ENCODE results near the gene BMF.
A peak's percentile ranks its signal among the peaks of the same experiment; 100 is the strongest.

The BMF gene

GRCh38 chr15:40108061-40108854, 421 bp downstream of the BMF start:
- H3K4me3 ChIP-seq (ENCODE audit: low read depth in 1 of 2, low read length in 2 of 2): peak overlapping the region; percentile 65 to 76
- no peaks in the 10 kb centered on the region for H3K9me3 ChIP-seq (ENCODE audit: control insufficient read depth in 1 of 2, low read length in 2 of 2)
- peak overlapping the region; percentile 39 for H3K27ac ChIP-seq (ENCODE audit: low read length)
- no peaks in the 10 kb centered on the region for H3K36me3 ChIP-seq (ENCODE audit: control insufficient read depth in 1 of 2, insufficient read depth in 2 of 2, low read length in 2 of 2)
- no peaks in the 10 kb centered on the region for H3K27me3 ChIP-seq (ENCODE audit: low read depth, low read length)
- peaks cover 37 to 54% of the 10 kb centered on the region in 2 donors for H3K4me1 ChIP-seq (ENCODE audit: control insufficient read depth in 1 of 2, insufficient read depth in 2 of 2, low read length in 2 of 2)

DNA sequence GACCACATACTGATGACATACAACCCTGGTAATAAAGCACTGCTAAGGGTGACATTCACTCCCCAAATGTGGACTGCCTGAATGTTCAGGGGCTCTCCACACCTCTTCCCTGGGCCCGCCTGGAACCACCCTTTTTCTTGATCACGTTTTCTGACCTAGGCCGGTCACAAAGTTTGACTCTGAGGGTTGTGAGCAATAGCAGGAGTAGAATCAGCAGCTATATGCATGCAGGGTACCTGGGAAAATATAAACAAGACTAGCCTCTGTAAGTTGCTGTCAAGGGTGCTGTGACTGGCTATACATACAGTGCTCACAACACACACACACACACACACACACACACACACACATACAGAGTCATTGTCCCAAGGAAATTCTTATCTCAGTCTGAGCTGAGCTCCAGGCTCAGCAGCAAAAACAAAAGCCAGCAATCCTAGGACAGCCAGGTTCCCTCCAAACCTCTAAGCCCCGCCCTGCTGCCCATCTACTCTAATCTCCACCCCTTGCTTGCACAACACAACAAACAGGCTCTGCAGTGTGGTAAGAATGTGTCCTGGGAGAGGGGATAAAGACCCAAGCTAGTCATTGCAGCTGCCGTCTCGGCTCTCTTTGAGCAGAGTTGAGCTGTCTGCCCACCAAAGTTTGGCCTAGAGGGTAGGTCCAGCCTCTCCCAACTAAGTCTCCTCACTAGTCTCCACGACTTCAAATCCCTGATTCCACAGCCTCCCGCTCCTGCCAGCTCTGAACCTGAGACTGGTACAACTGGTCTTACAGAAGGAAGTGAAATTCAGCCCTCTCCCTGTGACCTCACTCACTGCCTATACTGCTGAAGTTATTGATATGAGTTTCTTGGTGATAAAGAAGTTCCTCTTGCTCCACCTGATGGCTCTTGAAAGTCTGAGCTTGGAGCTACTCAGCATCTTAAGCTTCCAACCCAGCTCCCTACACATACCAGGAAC, 2.2 kb downstream of the BMF start:
- Histone ChIP-seq H3K27me3 (ENCODE audit: low read depth, low read length) (no peaks in the 10 kb centered on the region), H3K4me3 (ENCODE audit: low read depth in 1 of 2, low read length in 2 of 2) (peak overlapping the region; percentile 0 to 76), H3K9me3 (ENCODE audit: control insufficient read depth in 1 of 2, low read length in 2 of 2) (no peaks in the 10 kb centered on the region), H3K36me3 (ENCODE audit: control insufficient read depth in 1 of 2, insufficient read depth in 2 of 2, low read length in 2 of 2) (no peaks in the 10 kb centered on the region), H3K27ac (ENCODE audit: low read length) (peak overlapping the region; percentile 76), H3K4me1 (ENCODE audit: control insufficient read depth in 1 of 2, insufficient read depth in 2 of 2, low read length in 2 of 2) (peaks cover 47 to 72% of the 10 kb centered on the region in 2 donors)

GRCh38 chr15:40105517-40106202, 3.0 kb downstream of the BMF start:
- Histone ChIP-seq H3K36me3 (ENCODE audit: control insufficient read depth in 1 of 2, insufficient read depth in 2 of 2, low read length in 2 of 2) (no peaks in the 10 kb centered on the region), H3K4me1 (ENCODE audit: control insufficient read depth in 1 of 2, insufficient read depth in 2 of 2, low read length in 2 of 2) (peaks cover 51 to 80% of the 10 kb centered on the region in 2 donors), H3K27ac (ENCODE audit: low read length) (peak overlapping the region; percentile 78), H3K27me3 (ENCODE audit: low read depth, low read length) (no peaks in the 10 kb centered on the region), H3K9me3 (ENCODE audit: control insufficient read depth in 1 of 2, low read length in 2 of 2) (no peaks in the 10 kb centered on the region), H3K4me3 (ENCODE audit: low read depth in 1 of 2, low read length in 2 of 2) (peak overlapping the region in 1 of 2 donors; percentile 0)

DNA sequence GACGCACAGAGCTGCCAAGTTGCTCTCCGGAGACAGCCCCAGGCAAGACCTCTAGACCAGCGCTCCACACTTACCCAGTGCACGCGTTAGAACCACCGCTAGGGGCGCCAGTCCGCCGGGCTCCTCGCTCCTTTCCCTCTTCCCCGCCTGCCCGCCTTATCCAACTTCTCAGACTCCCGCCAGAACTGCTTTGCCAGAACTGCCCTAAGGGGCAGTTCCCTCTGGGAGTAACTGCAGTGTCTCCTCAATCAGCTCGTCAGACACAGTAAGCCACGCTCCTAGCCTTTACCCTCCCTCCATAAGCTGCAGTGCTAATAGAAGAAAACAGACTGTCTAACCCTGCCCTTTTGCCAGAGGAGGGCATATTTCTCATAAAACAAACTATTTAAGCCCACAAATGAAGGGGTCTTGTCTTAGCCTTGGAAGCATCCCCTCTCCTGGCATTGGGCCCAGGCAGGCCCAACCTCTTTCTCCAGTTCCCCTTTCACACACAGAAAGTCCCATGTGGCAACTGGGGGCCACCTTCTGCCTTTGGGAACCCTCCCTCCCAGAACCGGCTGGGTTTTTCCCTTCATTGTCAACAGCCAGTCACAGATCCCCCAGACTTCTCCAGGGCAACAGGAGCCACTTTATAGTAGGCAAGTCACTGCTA, 3.7 kb downstream of the BMF start:
- Histone ChIP-seq H3K36me3 (ENCODE audit: control insufficient read depth in 1 of 2, insufficient read depth in 2 of 2, low read length in 2 of 2) (no peaks in the 10 kb centered on the region), H3K27ac (ENCODE audit: low read length) (peak overlapping the region; percentile 78), H3K27me3 (ENCODE audit: low read depth, low read length) (no peaks in the 10 kb centered on the region), H3K9me3 (ENCODE audit: control insufficient read depth in 1 of 2, low read length in 2 of 2) (no peaks in the 10 kb centered on the region), H3K4me3 (ENCODE audit: low read depth in 1 of 2, low read length in 2 of 2) (peak overlapping the region in 1 of 2 donors; percentile 39), H3K4me1 (ENCODE audit: control insufficient read depth in 1 of 2, insufficient read depth in 2 of 2, low read length in 2 of 2) (peaks cover 58 to 87% of the 10 kb centered on the region in 2 donors)

- Histone ChIP-seq H3K4me1 (ENCODE audit: control insufficient read depth in 1 of 2, insufficient read depth in 2 of 2, low read length in 2 of 2) (peaks cover 60 to 90% of the 10 kb centered on the region in 2 donors), H3K9me3 (ENCODE audit: control insufficient read depth in 1 of 2, low read length in 2 of 2) (no peaks in the 10 kb centered on the region), H3K36me3 (ENCODE audit: control insufficient read depth in 1 of 2, insufficient read depth in 2 of 2, low read length in 2 of 2) (peaks cover 0 to under 1% of the 10 kb centered on the region in 2 donors), H3K27me3 (ENCODE audit: low read depth, low read length) (no peaks in the 10 kb centered on the region), H3K27ac (ENCODE audit: low read length) (no peak overlapping the region), H3K4me3 (ENCODE audit: low read depth in 1 of 2, low read length in 2 of 2) (peak overlapping the region in 1 of 2 donors; percentile 39)
These were observed 4.3 kb downstream of the BMF start for GRCh38 chr15:40104296-40104864.

DNA sequence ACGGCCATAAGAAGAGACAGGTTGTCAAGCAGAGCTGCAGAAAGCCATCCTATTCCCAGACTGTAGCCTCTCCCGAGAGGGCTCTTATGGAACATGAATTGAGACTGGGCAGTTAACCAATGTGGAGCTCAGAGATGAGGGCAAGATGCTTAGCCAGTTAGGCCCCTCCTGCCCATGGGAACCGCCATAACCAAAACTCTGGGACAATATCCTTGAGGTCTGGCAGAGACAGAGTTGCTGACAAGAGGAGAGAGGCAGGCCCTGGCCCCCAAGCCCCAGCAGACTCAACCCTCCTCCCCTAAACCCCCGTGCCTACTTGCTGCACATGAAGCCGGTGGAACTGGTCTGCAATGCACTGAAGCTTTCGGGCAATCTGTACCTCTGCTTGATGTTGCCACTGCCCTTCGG, 4.8 kb downstream of the BMF start:
- H3K36me3 ChIP-seq (ENCODE audit: control insufficient read depth in 1 of 2, insufficient read depth in 2 of 2, low read length in 2 of 2): peaks cover 0 to 5% of the 10 kb centered on the region in 2 donors
- no peaks in the 10 kb centered on the region for H3K27me3 ChIP-seq (ENCODE audit: low read depth, low read length)
- H3K4me3 ChIP-seq (ENCODE audit: low read depth in 1 of 2, low read length in 2 of 2): no peak overlapping the region
- H3K9me3 ChIP-seq (ENCODE audit: control insufficient read depth in 1 of 2, low read length in 2 of 2): no peaks in the 10 kb centered on the region
- H3K27ac ChIP-seq (ENCODE audit: low read length): peak overlapping the region; percentile 27
- peaks cover 60 to 92% of the 10 kb centered on the region in 2 donors for H3K4me1 ChIP-seq (ENCODE audit: control insufficient read depth in 1 of 2, insufficient read depth in 2 of 2, low read length in 2 of 2)

- Histone ChIP-seq H3K4me1 (ENCODE audit: control insufficient read depth in 1 of 2, insufficient read depth in 2 of 2, low read length in 2 of 2) (peaks cover 64 to 98% of the 10 kb centered on the region in 2 donors), H3K9me3 (ENCODE audit: control insufficient read depth in 1 of 2, low read length in 2 of 2) (no peaks in the 10 kb centered on the region), H3K4me3 (ENCODE audit: low read depth in 1 of 2, low read length in 2 of 2) (no peak overlapping the region), H3K27me3 (ENCODE audit: low read depth, low read length) (no peaks in the 10 kb centered on the region), H3K36me3 (ENCODE audit: control insufficient read depth in 1 of 2, insufficient read depth in 2 of 2, low read length in 2 of 2) (peaks cover 0 to 5% of the 10 kb centered on the region in 2 donors), H3K27ac (ENCODE audit: low read length) (peak overlapping the region; percentile 81)
These were observed 5.5 kb downstream of the BMF start for GRCh38 chr15:40102897-40103858.

- Histone ChIP-seq H3K4me3 (ENCODE audit: low read depth in 1 of 2, low read length in 2 of 2) (no peak overlapping the region), H3K27ac (ENCODE audit: low read length) (no peak overlapping the region), H3K9me3 (ENCODE audit: control insufficient read depth in 1 of 2, low read length in 2 of 2) (no peaks in the 10 kb centered on the region), H3K27me3 (ENCODE audit: low read depth, low read length) (no peaks in the 10 kb centered on the region), H3K4me1 (ENCODE audit: control insufficient read depth in 1 of 2, insufficient read depth in 2 of 2, low read length in 2 of 2) (peaks cover 64 to 97% of the 10 kb centered on the region in 2 donors), H3K36me3 (ENCODE audit: control insufficient read depth in 1 of 2, insufficient read depth in 2 of 2, low read length in 2 of 2) (peaks cover 0 to 5% of the 10 kb centered on the region in 2 donors)
These were observed 7.5 kb downstream of the BMF start for GRCh38 chr15:40100947-40101905.

Data from muscle layer of duodenum (tissue), 2 donors.